NCI-H748 (cell line): ENCODE measurements around the gene CCDC51.
"Not testable (repeated sequence)": the region's sequence is repeated elsewhere in the genome, so short reads cannot be mapped to it uniquely, and the experiment has no call there.

Experiments used
- DNase-seq: peaks from one replicate; lab custom pipeline; 2025; ENCODE audit not compliant: unreplicated experiment; lab: John Stamatoyannopoulos, UW

Gene CCDC51

GRCh38 chr3:48466386-48467109, 26.6 kb upstream of the CCDC51 start:
- DNase-seq, result no peak

- peak; percentile 68 for DNase-seq
These were observed 25.8 kb upstream of the CCDC51 start for GRCh38 chr3:48465531-48466378.

- no peak for DNase-seq
These were observed 25.3 kb upstream of the CCDC51 start for GRCh38 chr3:48465237-48465530.

- DNase-seq, result no peak
These were observed 24.8 kb upstream of the CCDC51 start for GRCh38 chr3:48464713-48465221.

- no peak for DNase-seq
These were observed 23.8 kb upstream of the CCDC51 start for GRCh38 chr3:48463703-48464102.

DNA sequence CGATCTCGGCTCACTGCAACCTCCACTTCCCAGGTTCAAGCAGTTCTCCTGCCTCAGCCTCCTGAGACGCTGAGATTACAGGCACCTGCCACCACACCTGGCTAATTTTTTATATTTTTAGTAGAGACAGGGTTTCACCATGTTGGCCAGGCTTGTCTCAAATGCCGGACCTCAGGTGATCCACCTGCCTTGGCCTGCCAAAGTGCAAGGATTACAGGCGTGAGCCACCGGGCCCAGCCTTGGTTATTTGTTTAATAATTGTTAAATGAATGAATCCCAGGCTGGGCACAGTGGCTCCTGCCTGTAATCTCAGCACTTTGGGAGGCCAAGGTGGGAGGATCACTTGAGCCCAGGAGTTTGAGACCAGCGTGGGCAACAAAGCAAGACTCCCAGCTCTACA, 21.8 kb upstream of the CCDC51 start:
- not testable (repeated sequence) for DNase-seq

- DNase-seq, result no peak
These were observed 20.6 kb upstream of the CCDC51 start for GRCh38 chr3:48460517-48460902.

- DNase-seq, result no peak
These were observed 20.0 kb upstream of the CCDC51 start for GRCh38 chr3:48459773-48460516.

GRCh38 chr3:48459331-48459730, 19.4 kb upstream of the CCDC51 start:
- no peak for DNase-seq

DNA sequence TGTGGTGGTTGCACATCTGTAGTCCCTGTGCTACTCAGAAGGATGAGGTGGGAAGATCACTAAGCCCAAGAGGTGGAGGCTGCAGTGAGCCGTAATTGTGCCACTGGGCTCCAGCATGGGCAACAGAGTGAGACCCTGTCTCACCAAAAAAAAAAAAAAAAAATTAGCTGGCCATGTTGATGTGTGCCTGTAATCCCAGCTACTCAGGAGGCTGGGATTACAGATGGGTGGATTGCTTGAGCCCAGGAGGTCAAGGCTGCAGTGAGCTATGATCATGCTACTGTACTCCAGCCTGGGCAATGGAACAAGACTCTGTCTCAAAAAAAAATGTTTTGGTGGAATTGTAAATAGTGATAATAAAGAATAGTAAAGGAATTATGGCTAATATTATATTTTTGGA, 16.5 kb upstream of the CCDC51 start:
- no peak for DNase-seq

- DNase-seq, result no peak
These were observed 11.4 kb upstream of the CCDC51 start for GRCh38 chr3:48451270-48451669.

DNA sequence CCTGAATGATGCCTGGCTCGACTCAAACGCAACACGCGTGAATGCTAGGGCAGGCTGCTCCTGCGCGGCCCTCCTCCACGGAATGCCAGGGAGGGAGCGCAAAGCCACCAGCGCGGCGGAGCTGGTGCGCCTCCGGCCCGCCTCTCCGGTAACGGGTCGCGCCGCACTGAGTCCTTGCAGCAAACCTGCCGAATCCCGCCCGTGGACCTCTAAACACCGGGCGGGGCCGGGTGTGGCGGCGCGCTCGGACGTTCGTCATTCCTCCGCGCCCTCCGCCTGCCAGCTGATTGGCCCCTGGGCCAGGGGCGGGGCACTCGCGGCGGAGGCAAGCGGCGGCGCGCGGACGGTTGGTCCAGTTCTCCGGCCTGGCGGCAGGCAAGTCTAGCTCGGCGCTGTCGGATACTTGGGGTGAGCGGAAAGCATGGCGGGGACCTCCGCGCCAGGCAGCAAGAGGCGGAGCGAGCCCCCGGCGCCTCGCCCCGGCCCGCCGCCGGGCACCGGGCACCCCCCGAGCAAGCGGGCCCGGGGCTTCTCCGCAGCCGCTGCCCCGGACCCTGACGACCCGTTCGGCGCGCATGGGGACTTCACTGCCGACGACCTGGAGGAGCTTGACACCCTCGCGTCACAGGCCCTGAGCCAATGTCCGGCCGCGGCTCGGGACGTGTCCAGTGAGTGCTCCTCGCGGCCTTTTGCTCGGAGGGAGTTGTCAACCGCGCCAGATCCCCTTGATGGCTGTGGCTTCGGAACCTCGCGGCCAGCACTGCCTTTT, 6.7 kb upstream of the CCDC51 start, which contains the start of gene ATRIP:
Gene ATRIP, plus strand, starts transcription at position 313 of the 769 bp plus-strand sequence. Its CDS starts 109 bp downstream, at position 422.
- peak; percentile 90 for DNase-seq

- no peak for DNase-seq
These were observed 6.1 kb upstream of the CCDC51 start for GRCh38 chr3:48446043-48446424.

- DNase-seq, result no peak
These were observed 5.5 kb upstream of the CCDC51 start for GRCh38 chr3:48445277-48445882.

- DNase-seq, result no peak
These were observed 2.0 kb upstream of the CCDC51 start for GRCh38 chr3:48441940-48442339.

- DNase-seq, result peak; percentile 22
These were observed 655 bp upstream of the CCDC51 start for GRCh38 chr3:48440590-48440958.

GRCh38 chr3:48437812-48438211, 2.1 kb downstream of the CCDC51 start:
- DNase-seq, result no peak

GRCh38 chr3:48436855-48437254, 3.1 kb downstream of the CCDC51 start:
- DNase-seq, result no peak

GRCh38 chr3:48436477-48436787, 3.5 kb downstream of the CCDC51 start:
- no peak for DNase-seq

DNA sequence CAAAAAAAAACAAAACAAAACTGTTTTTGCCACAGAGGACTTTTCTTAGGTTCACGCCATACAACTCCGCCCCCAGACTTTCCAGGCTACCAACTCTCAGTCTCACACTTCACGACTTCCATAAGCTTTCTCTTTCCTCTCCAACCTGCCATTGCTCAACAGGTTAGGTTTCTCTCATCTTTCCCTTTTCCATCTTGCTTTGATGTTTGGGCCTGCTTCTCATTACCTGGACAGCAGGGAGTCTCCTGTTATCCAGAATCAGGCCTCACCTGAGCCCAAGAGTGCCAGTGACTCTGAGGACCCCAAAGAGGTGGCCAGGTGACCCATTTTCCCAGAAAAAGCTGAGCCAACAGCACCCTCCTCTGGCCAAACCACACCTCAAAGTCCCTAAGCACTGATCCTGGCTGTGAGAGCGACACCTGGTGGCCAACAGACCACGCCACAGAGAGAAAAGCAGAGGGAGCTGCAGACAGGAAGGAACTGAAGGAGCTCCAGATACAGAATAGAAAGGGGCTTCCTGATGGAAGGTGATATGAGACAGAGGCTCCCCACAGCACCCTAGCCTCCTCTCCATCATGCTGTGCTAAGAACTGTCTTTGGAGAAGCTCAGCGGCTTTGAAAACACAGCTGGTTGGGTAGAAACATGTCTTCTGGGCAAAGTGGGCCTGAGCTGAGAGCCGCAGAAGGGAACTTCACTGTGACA, 4.0 kb downstream of the CCDC51 start:
- peak; percentile 76 for DNase-seq
